Endothelial cell of umbilical vein (primary cell): ENCODE results near the gene GPR108. TPM values are rescaled to one million over a fixed set of nuclear protein-coding genes. Genes with fewer than 3 reads are reported as not detected.

Source experiments
- BruUV-seq: library from RNA; stranded (reverse); fragments of 400-500 nt; replicated peaks from 2 replicates; lab custom pipeline; 2021; lab: Mats Ljungman, UMichigan
- CTCF ChIA-PET: fragments of 300-600, 350-600 bp; sonication (Branson Sonifier 250); formaldehyde crosslinking; loops from one replicate; lab custom pipeline; 2021; ENCODE audit warnings: antibody characterized with exemption, inconsistent platforms; lab: Charles Lee
- POLR2A ChIA-PET: fragments of 300-600, 350-600 bp; sonication (Branson Sonifier 250); formaldehyde crosslinking; loops from one replicate; lab custom pipeline; 2021; ENCODE audit warnings: antibody characterized with exemption, inconsistent platforms; lab: Charles Lee
- DNase-seq: peaks from one replicate; pipeline ENCODE4 v3.0.0-alpha.2; 2011; ENCODE audit warnings: low read depth, low spot score
- FAIRE-seq: peaks from 2 replicates; lab custom pipeline; 2011; peaks lifted over from hg19 to GRCh38; lab: Jason Lieb, UNC
- H2AFZ ChIP-seq: 2 replicates; pipeline ENCODE4 v1.6.0; 2012; ENCODE audit warnings: low read depth, low read length, control low read depth, inconsistent platforms
- H3K27ac ChIP-seq: 2 replicates; pipeline ENCODE4 v1.5.1; 2011; ENCODE audit warnings: low read depth, mild to moderate bottlenecking, control low read depth, low read length, moderate library complexity; ENCODE audit not compliant: insufficient read depth
- H3K27me3 ChIP-seq, 2 experiments: 2 replicates each; pipeline versions ENCODE4 v1.6.0 to v1.6.1; 2011; ENCODE audit warnings: low read length in 2 of 2, mixed read lengths in 1 of 2; ENCODE audit not compliant: control insufficient read depth in 2 of 2, insufficient read depth in 2 of 2
- H3K36me3 ChIP-seq, 2 experiments: 2 replicates in 1 of 2; 3 replicates in 1 of 2; pipeline ENCODE4 v1.5.1; 2011; ENCODE audit warnings: low read length in 2 of 2, mild to moderate bottlenecking in 1 of 2, moderate library complexity in 1 of 2; ENCODE audit not compliant: control insufficient read depth in 2 of 2, insufficient read depth in 2 of 2; ENCODE audit errors: extremely low read depth in 1 of 2
- H3K4me1 ChIP-seq: 3 replicates; pipeline ENCODE4 v1.5.1; 2011; ENCODE audit warnings: mild to moderate bottlenecking, low read length; ENCODE audit not compliant: control insufficient read depth, insufficient read depth; ENCODE audit errors: extremely low read depth
- H3K4me2 ChIP-seq: 2 replicates; pipeline ENCODE4 v1.6.1; 2011; ENCODE audit warnings: low read length, control low read depth, mixed read lengths; ENCODE audit not compliant: insufficient read depth
- H3K4me3 ChIP-seq, 3 experiments: fragments of 200-600 bp in 1 of 3; sonication (generic), shearing (Covaris generic) in 1 of 3; replicated peaks in 1 of 3; 2 replicates each; pipeline ENCODE4 v1.5.1; 2011 to 2016; ENCODE audit warnings: control low read depth in 3 of 3, low read length in 3 of 3, mild to moderate bottlenecking in 2 of 3, inconsistent platforms in 1 of 3, low read depth in 1 of 3, moderate library complexity in 1 of 3; ENCODE audit not compliant: insufficient read depth in 1 of 3
- H3K79me2 ChIP-seq: 2 replicates; pipeline ENCODE4 v1.6.0; 2012; ENCODE audit warnings: low read length, inconsistent platforms; ENCODE audit not compliant: control insufficient read depth, insufficient read depth
- H3K9ac ChIP-seq: replicated peaks from 2 replicates; pipeline ENCODE3; 2011; ENCODE audit warnings: low read length, control low read depth; ENCODE audit not compliant: insufficient read depth; ENCODE audit errors: extremely low read depth
- H3K9me1 ChIP-seq: replicated peaks from 3 replicates; pipeline ENCODE4 v1.6.0; 2011; ENCODE audit warnings: mild to moderate bottlenecking, low read length; ENCODE audit not compliant: control insufficient read depth, insufficient read depth; ENCODE audit errors: extremely low read depth
- H3K9me3 ChIP-seq: replicated peaks from 2 replicates; pipeline ENCODE4 v1.5.1; 2012; ENCODE audit warnings: low read length, inconsistent platforms; ENCODE audit not compliant: control insufficient read depth, insufficient read depth
- H4K20me1 ChIP-seq: replicated peaks from 2 replicates; pipeline ENCODE3; 2011; ENCODE audit warnings: mild to moderate bottlenecking, low read length; ENCODE audit not compliant: control insufficient read depth, insufficient read depth; ENCODE audit errors: extremely low read depth
- EZH2 ChIP-seq: IDR thresholded peaks from 2 replicates; pipeline ENCODE4 v1.6.1; 2012; ENCODE audit warnings: borderline replicate concordance, low read depth, mild to moderate bottlenecking, moderate library complexity, low read length, inconsistent platforms; ENCODE audit not compliant: severe bottlenecking
- FOS ChIP-seq: IDR thresholded peaks from 2 replicates; pipeline ENCODE4 v1.6.1; 2011; ENCODE audit warnings: mild to moderate bottlenecking, low read length, moderate library complexity, borderline replicate concordance; ENCODE audit not compliant: insufficient read depth
- GATA2 ChIP-seq: IDR thresholded peaks from 2 replicates; pipeline ENCODE4 v1.7.0; 2011; ENCODE audit warnings: low read depth, mild to moderate bottlenecking, moderate library complexity, mixed read lengths, low read length; ENCODE audit not compliant: insufficient read length, insufficient read depth
- JUN ChIP-seq: IDR thresholded peaks from 2 replicates; pipeline ENCODE4 v1.6.1; 2011; ENCODE audit warnings: borderline replicate concordance, low read depth; ENCODE audit not compliant: insufficient read length, insufficient read depth
- MYC ChIP-seq: IDR thresholded peaks from one replicate; pipeline ENCODE4 v1.6.1; 2011; ENCODE audit warnings: mild to moderate bottlenecking, low read depth, low read length
- POLR2A ChIP-seq: IDR thresholded peaks from 2 replicates; pipeline ENCODE4 v1.6.1; 2012; ENCODE audit warnings: low read depth, mild to moderate bottlenecking, control low read depth, low read length
- POLR2AphosphoS5 ChIP-seq: IDR thresholded peaks from 2 replicates; pipeline ENCODE4 v1.6.1; 2012; ENCODE audit warnings: low read depth, mild to moderate bottlenecking, control low read depth, low read length, moderate library complexity; ENCODE audit not compliant: insufficient read depth
- dilution Hi-C: fragments of 300-500 bp; cut with MboI; formaldehyde crosslinking; loops from one replicate; pipeline ENCODE4 v1.15.0; 2019; ENCODE audit warnings: low sequenced_read_pairs; ENCODE audit not compliant: extremely low pct_ligation_motif_present
- intact Hi-C: fragments of 100-400 bp; cut with micrococcal nuclease; formaldehyde crosslinking; loops from one replicate; pipeline ENCODE4 v1.10.0; 2022
- polyA plus RNA-seq, 4 experiments: library from polyadenylated mRNA; depleted of rRNA in 3 of 4; stranded (reverse) in 3 of 4; unstranded in 1 of 4; fragments of >200 nt; gene quantifications; 2 replicates each; pipeline versions ENCODE4 v1.2.1 to v1.2.3, GENCODE V29; 2011 to 2012; ENCODE audit warnings: missing spikeins in 1 of 4
- total RNA-seq: library from RNA; stranded (reverse); gene quantifications from 2 replicates; pipeline ENCODE4 v1.2.3, GENCODE V29; 2021
- TF ChIP-seq, protein P1 (sequence below), 2 donors: IDR thresholded peaks; 1 replicate in 1 of 2; 2 replicates in 1 of 2; pipeline ENCODE4 v1.5.1; 2011; ENCODE audit warnings: low read length in 2 of 2, mild to moderate bottlenecking in 2 of 2, moderate library complexity in 2 of 2, control low read depth in 1 of 2, inconsistent platforms in 1 of 2, low read depth in 1 of 2; ENCODE audit not compliant: insufficient read depth in 1 of 2; ENCODE audit errors: extremely low read depth in 1 of 2
- TF ChIP-seq, protein P2 (sequence below): IDR thresholded peaks from 2 replicates; pipeline ENCODE4 v1.6.1; 2011; ENCODE audit not compliant: insufficient read depth, insufficient read length

Gene GPR108
- total and polyA plus RNA-seq, 2 donors (not counting 3 experiments of a cell fraction or from before 2014, with no cell fraction given) = 68.5 to 80.2 TPM

DNA sequence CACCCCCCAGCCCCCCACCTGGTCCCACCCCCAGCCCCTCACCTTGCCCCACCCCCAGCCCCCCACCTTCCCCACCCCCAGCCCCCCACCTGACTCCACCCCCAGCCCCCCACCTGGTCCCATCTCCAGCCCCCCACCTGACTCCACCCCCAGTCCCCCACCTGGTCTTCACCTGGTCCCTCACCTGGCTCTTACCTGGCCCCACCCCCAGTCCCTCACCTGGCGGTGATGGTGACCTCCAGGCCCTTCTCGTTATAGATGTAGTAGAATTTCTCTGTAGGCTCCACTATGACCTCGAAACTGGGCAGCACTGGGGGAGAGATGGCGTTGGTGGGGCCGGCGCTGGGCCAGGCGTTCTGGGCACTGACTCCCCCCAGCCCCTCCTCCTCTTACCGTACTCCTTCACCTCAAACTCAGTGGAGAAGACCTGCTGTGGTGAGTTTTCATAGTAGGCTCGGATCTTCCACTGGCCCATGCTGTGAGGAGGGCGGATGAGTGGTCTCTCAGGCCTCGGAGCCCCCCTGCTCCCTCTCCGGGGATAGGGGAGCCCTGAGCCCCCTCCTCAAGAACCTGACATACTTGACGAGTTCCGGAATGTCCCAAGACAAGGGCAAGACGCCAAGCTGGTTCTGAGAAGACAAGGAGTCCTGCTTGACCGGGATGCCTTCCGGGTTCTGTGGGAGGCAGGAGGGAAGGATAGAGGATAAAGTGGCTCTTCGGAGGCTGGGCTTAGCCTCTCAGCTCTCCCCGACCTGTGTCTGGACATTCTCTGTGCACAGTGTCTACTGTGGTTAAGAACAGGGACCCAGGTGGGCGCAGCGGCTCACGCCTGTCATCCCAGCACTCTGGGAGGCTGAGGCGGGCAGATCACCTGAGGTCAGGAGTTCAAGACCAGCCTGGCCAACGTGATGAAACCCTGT, 23.3 kb downstream of the GPR108 start:
- Histone ChIP-seq H3K27me3 (peaks cover 2 to 5% of the 10 kb centered on the region in 2 experiments), H3K9me1 (no peaks in the 10 kb centered on the region), H2AFZ (no peak overlapping the region), H3K9me3 (no peaks in the 10 kb centered on the region), H3K36me3 (no peaks in the 10 kb centered on the region), H3K4me1 (no peaks in the 10 kb centered on the region), H4K20me1 (no peaks in the 10 kb centered on the region), H3K4me2 (no peak overlapping the region), H3K79me2 (no peaks in the 10 kb centered on the region), H3K27ac (no peak overlapping the region), H3K9ac (no peak overlapping the region), H3K4me3 (no peak overlapping the region)
- TF ChIP-seq FOS (no peak), GATA2 (no peak)
- no peak for DNase-seq
- FAIRE-seq = no peak
- BruUV-seq = no TSS peak
- intact Hi-C loops (no loop called here), dilution Hi-C loops (no loop called here)
- POLR2A ChIA-PET = no interaction called here
- CTCF ChIA-PET = interaction anchor here (0.6 to 2.0 kb wide), 2 partner anchors 197 to 230 kb away, joined by 3 to 5 read pairs; no protein-coding TSS in a partner anchor

DNA sequence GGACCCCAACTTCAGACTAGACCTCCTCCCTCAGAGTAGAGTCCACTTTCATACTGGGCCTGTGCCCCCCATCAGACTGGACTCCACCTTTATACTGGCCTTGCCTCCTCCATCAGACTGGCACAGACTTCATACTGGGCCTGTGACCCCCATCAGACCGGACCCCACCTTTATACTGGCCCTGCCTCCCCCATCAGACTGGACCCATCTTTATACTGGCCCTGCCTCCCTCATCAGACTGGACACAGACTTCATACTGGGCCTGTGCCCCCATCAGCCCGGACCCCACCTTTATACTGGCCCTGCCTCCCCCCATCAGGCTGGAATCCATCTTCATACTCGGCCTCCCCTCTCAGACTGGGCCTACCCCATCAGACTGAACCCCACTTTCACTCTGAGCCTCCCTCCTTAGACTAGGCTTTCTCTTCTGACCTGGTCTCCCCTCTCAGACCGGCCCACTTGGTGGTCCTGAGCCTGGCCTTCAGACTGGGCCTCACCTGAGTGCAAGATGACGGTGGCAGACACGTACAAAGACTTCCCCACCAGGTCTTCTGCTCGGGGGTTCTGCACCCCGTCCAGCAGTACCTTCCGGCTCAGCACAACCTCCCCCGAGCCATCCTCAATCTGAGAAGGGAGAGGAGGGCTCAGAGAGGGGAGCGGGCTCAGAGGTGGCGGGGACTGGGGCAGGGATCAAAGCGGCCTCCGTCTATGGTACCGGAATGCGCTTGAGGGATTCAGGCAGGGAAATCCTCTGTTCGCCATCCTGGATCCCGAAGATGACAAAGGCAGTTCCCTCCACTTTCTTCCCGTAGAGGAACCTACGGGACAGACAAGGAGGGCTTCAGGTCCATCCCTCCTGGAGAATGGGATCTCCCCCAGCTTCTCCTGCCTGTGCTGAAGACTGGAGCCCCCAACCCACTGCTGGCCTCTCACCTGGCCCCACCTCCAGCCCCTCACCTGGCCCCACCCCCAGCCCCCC, 24.4 kb downstream of the GPR108 start:
- Histone ChIP-seq H3K9me1 (no peaks in the 10 kb centered on the region), H3K9me3 (no peaks in the 10 kb centered on the region), H3K4me1 (no peaks in the 10 kb centered on the region), H3K27me3 (peaks cover 2 to 5% of the 10 kb centered on the region in 2 experiments), H4K20me1 (no peaks in the 10 kb centered on the region), H3K4me2 (no peak overlapping the region), H2AFZ (no peak overlapping the region), H3K9ac (no peak overlapping the region), H3K4me3 (no peak overlapping the region), H3K79me2 (no peaks in the 10 kb centered on the region), H3K36me3 (no peaks in the 10 kb centered on the region), H3K27ac (no peak overlapping the region)
- ChIA-PET CTCF (no interaction called here), POLR2A (no interaction called here)
- BruUV-seq = no TSS peak
- dilution Hi-C loops = no loop called here
- FAIRE-seq (no peak), DNase-seq (no peak)
- intact Hi-C loops = no loop called here
- TF ChIP-seq EZH2 = no peak
- no peak for TF ChIP-seq POLR2A
- TF ChIP-seq MYC = no peak
- no peak for TF ChIP-seq POLR2AphosphoS5
- TF ChIP-seq, protein P1, sequence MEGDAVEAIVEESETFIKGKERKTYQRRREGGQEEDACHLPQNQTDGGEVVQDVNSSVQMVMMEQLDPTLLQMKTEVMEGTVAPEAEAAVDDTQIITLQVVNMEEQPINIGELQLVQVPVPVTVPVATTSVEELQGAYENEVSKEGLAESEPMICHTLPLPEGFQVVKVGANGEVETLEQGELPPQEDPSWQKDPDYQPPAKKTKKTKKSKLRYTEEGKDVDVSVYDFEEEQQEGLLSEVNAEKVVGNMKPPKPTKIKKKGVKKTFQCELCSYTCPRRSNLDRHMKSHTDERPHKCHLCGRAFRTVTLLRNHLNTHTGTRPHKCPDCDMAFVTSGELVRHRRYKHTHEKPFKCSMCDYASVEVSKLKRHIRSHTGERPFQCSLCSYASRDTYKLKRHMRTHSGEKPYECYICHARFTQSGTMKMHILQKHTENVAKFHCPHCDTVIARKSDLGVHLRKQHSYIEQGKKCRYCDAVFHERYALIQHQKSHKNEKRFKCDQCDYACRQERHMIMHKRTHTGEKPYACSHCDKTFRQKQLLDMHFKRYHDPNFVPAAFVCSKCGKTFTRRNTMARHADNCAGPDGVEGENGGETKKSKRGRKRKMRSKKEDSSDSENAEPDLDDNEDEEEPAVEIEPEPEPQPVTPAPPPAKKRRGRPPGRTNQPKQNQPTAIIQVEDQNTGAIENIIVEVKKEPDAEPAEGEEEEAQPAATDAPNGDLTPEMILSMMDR (IDR thresholded peaks at IDR 0.05; ENCODE audit: extremely low read depth in 1 of 2, insufficient read depth in 1 of 2, low read depth in 1 of 2, low read length in 2 of 2) = no peak
- TF ChIP-seq, protein P2, sequence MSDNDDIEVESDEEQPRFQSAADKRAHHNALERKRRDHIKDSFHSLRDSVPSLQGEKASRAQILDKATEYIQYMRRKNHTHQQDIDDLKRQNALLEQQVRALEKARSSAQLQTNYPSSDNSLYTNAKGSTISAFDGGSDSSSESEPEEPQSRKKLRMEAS = no peak
- no peak for TF ChIP-seq FOS
- no peak for TF ChIP-seq JUN
- TF ChIP-seq GATA2 = no peak
